Stimulated activated naive B cell treated with anti-CD40 and anti-IgM and Interleukin-4, amounts not matched to agents 10 μg/mL and 1 μg/mL and 100 μg/mL, for 72 hours (primary cell): ENCODE data around the gene TOM1L2.
A peak's percentile ranks its signal among the peaks of the same experiment; 100 is the strongest.

Experiments used
- ATAC-seq, 2 donors: fragments of 150-1000 bp; cut with Tn5 transposase; replicated peaks; 2 replicates each; pipeline ENCODE4 v1.10.0; 2021; ENCODE audit warnings: moderate library complexity in 1 of 2
- DNase-seq: peaks from one replicate; pipeline ENCODE4 v3.0.0; 2021
- H3K27ac Mint-ChIP-seq: one replicate; pipeline ENCODE4 v1.8.0; 2022; ENCODE audit warnings: mild to moderate bottlenecking, mixed read lengths
- H3K27me3 Mint-ChIP-seq, 2 donors: one replicate each; pipeline ENCODE4 v1.8.0; 2022; ENCODE audit warnings: mixed read lengths in 2 of 2
- H3K36me3 Mint-ChIP-seq, 2 donors: one replicate each; pipeline ENCODE4 v1.8.0; 2022; ENCODE audit warnings: mixed read lengths in 2 of 2, mild to moderate bottlenecking in 1 of 2
- H3K4me1 Mint-ChIP-seq, 2 donors: one replicate each; pipeline ENCODE4 v1.8.0; 2022; ENCODE audit warnings: mixed read lengths in 2 of 2, mild to moderate bottlenecking in 1 of 2
- H3K4me3 Mint-ChIP-seq, 2 donors: one replicate each; pipeline ENCODE4 v1.8.0; 2022; ENCODE audit warnings: mild to moderate bottlenecking in 2 of 2, mixed read lengths in 2 of 2, moderate library complexity in 1 of 2
- H3K9me3 Mint-ChIP-seq, 2 donors: one replicate each; pipeline ENCODE4 v1.8.0; 2022; ENCODE audit warnings: mixed read lengths in 2 of 2, mild to moderate bottlenecking in 1 of 2

The TOM1L2 gene

GRCh38 chr17:17937201-17937853 lies 34.9 kb downstream of the TOM1L2 start:
- peaks cover 11 to 16% of the 10 kb centered on the region in 2 donors for H3K4me1 Mint-ChIP-seq
- H3K9me3 Mint-ChIP-seq, result no peaks in the 10 kb centered on the region
- no peak overlapping the region for H3K27ac Mint-ChIP-seq
- no peak overlapping the region for H3K4me3 Mint-ChIP-seq
- no peaks in the 10 kb centered on the region for H3K27me3 Mint-ChIP-seq
- no peak for DNase-seq
- no peaks in the 10 kb centered on the region for H3K36me3 Mint-ChIP-seq
- ATAC-seq, result no peak

- H3K4me3 Mint-ChIP-seq, result no peak overlapping the region
- H3K4me1 Mint-ChIP-seq, result peaks cover 11 to 16% of the 10 kb centered on the region in 2 donors
- ATAC-seq (no peak), DNase-seq (no peak)
- H3K36me3 Mint-ChIP-seq, result no peaks in the 10 kb centered on the region
- H3K9me3 Mint-ChIP-seq, result no peaks in the 10 kb centered on the region
- H3K27me3 Mint-ChIP-seq, result no peaks in the 10 kb centered on the region
- H3K27ac Mint-ChIP-seq, result no peak overlapping the region
Measured at GRCh38 chr17:17935321-17936271, 36.6 kb downstream of the TOM1L2 start.

GRCh38 chr17:17934806-17935205 lies 37.4 kb downstream of the TOM1L2 start:
- no peaks in the 10 kb centered on the region for H3K9me3 Mint-ChIP-seq
- no peaks in the 10 kb centered on the region for H3K27me3 Mint-ChIP-seq
- no peaks in the 10 kb centered on the region for H3K36me3 Mint-ChIP-seq
- H3K27ac Mint-ChIP-seq, result no peak overlapping the region
- H3K4me3 Mint-ChIP-seq, result no peak overlapping the region
- no peak for DNase-seq
- no peak for ATAC-seq
- peaks cover 9 to 16% of the 10 kb centered on the region in 2 donors for H3K4me1 Mint-ChIP-seq

GRCh38 chr17:17934214-17934613 lies 38.0 kb downstream of the TOM1L2 start:
- no peak overlapping the region for H3K27ac Mint-ChIP-seq
- H3K4me3 Mint-ChIP-seq, result no peak overlapping the region

GRCh38 chr17:17933775-17934174 lies 38.4 kb downstream of the TOM1L2 start:
- no peaks in the 10 kb centered on the region for H3K27me3 Mint-ChIP-seq
- DNase-seq (no peak), ATAC-seq (no peak)
- H3K4me3 Mint-ChIP-seq, result no peak overlapping the region
- H3K4me1 Mint-ChIP-seq, result peaks cover 9 to 16% of the 10 kb centered on the region in 2 donors
- H3K27ac Mint-ChIP-seq, result no peak overlapping the region
- no peaks in the 10 kb centered on the region for H3K9me3 Mint-ChIP-seq
- no peaks in the 10 kb centered on the region for H3K36me3 Mint-ChIP-seq

More at GRCh38 chr17:17934214-17934613, 38.0 kb downstream of the TOM1L2 start:
- DNase-seq, result no peak
- no peaks in the 10 kb centered on the region for H3K27me3 Mint-ChIP-seq
- no peak for ATAC-seq
- H3K36me3 Mint-ChIP-seq, result no peaks in the 10 kb centered on the region
- no peaks in the 10 kb centered on the region for H3K9me3 Mint-ChIP-seq
- H3K4me1 Mint-ChIP-seq, result peaks cover 9 to 16% of the 10 kb centered on the region in 2 donors

- Mint-ChIP-seq H3K4me1 (peaks cover 12 to 14% of the 10 kb centered on the region in 2 donors), H3K9me3 (no peaks in the 10 kb centered on the region), H3K27me3 (no peaks in the 10 kb centered on the region), H3K27ac (no peak overlapping the region), H3K4me3 (no peak overlapping the region), H3K36me3 (no peaks in the 10 kb centered on the region)
- ATAC-seq (no peak), DNase-seq (no peak)
Measured at GRCh38 chr17:17931159-17931558, 41.0 kb downstream of the TOM1L2 start.

GRCh38 chr17:17930674-17931073 lies 41.5 kb downstream of the TOM1L2 start:
- Mint-ChIP-seq H3K9me3 (no peaks in the 10 kb centered on the region), H3K27ac (no peak overlapping the region), H3K4me3 (no peak overlapping the region), H3K27me3 (no peaks in the 10 kb centered on the region), H3K36me3 (no peaks in the 10 kb centered on the region), H3K4me1 (peaks cover 9% of the 10 kb centered on the region in 2 donors)
- DNase-seq (no peak), ATAC-seq (no peak)

GRCh38 chr17:17929655-17930380 lies 42.4 kb downstream of the TOM1L2 start:
- Mint-ChIP-seq H3K27me3 (no peaks in the 10 kb centered on the region), H3K27ac (no peak overlapping the region), H3K4me1 (peaks cover 5 to 6% of the 10 kb centered on the region in 2 donors), H3K4me3 (no peak overlapping the region), H3K36me3 (no peaks in the 10 kb centered on the region), H3K9me3 (peaks cover 0 to 2% of the 10 kb centered on the region in 2 donors)
- no peak for ATAC-seq
- DNase-seq, result no peak

GRCh38 chr17:17928398-17929287 lies 43.6 kb downstream of the TOM1L2 start:
- DNase-seq (no peak), ATAC-seq (no peak)
- Mint-ChIP-seq H3K27me3 (no peaks in the 10 kb centered on the region), H3K27ac (no peak overlapping the region), H3K9me3 (peaks cover 0 to 2% of the 10 kb centered on the region in 2 donors), H3K4me1 (peaks cover 6 to 7% of the 10 kb centered on the region in 2 donors), H3K36me3 (no peaks in the 10 kb centered on the region), H3K4me3 (no peak overlapping the region)

GRCh38 chr17:17926840-17927449 lies 45.3 kb downstream of the TOM1L2 start:
- Mint-ChIP-seq H3K27me3 (no peaks in the 10 kb centered on the region), H3K9me3 (peaks cover 0 to 2% of the 10 kb centered on the region in 2 donors), H3K4me1 (peaks cover 6 to 7% of the 10 kb centered on the region in 2 donors), H3K27ac (peak overlapping the region; percentile 38), H3K36me3 (no peaks in the 10 kb centered on the region), H3K4me3 (no peak overlapping the region)
- ATAC-seq, result no peak
- no peak for DNase-seq

GRCh38 chr17:17926036-17926435 lies 46.2 kb downstream of the TOM1L2 start:
- DNase-seq, result no peak
- H3K4me1 Mint-ChIP-seq, result peaks cover 9 to 10% of the 10 kb centered on the region in 2 donors
- peaks cover 0 to 2% of the 10 kb centered on the region in 2 donors for H3K9me3 Mint-ChIP-seq
- no peak overlapping the region for H3K4me3 Mint-ChIP-seq
- no peak overlapping the region for H3K27ac Mint-ChIP-seq
- peaks cover 0 to 2% of the 10 kb centered on the region in 2 donors for H3K36me3 Mint-ChIP-seq
- no peaks in the 10 kb centered on the region for H3K27me3 Mint-ChIP-seq
- no peak for ATAC-seq

- Mint-ChIP-seq H3K4me1 (peaks cover 9 to 12% of the 10 kb centered on the region in 2 donors), H3K9me3 (peaks cover 0 to 2% of the 10 kb centered on the region in 2 donors), H3K4me3 (no peak overlapping the region), H3K27ac (no peak overlapping the region), H3K27me3 (no peaks in the 10 kb centered on the region), H3K36me3 (peaks cover 0 to 2% of the 10 kb centered on the region in 2 donors)
- DNase-seq (no peak), ATAC-seq (peak in 1 of 2 donors; percentile 23)
Measured at GRCh38 chr17:17924857-17925250, 47.3 kb downstream of the TOM1L2 start.
